Neural cell (in vitro differentiated cells): ENCODE data around the gene SLC22A3. TPM values are rescaled to one million over a fixed set of nuclear protein-coding genes. Genes with fewer than 3 reads are reported as not detected.

Experiments used
- H2AFZ ChIP-seq: fragments of 200-600, 300-800 bp; sonication (generic), shearing (Covaris generic); 2 replicates; pipeline ENCODE4 v1.6.0; 2014; ENCODE audit warnings: low read depth, mild to moderate bottlenecking, antibody characterized with exemption, low read length, moderate library complexity
- H3F3A ChIP-seq: fragments of 200-600 bp; shearing (Covaris generic); 2 replicates; pipeline ENCODE4 v1.6.1; 2016; ENCODE audit warnings: mild to moderate bottlenecking, moderate library complexity, mixed read lengths, antibody characterized with exemption, low read length; ENCODE audit not compliant: insufficient read depth, poor library complexity, severe bottlenecking
- H3K27ac ChIP-seq: fragments of 200-600, 300-800 bp; sonication (generic), shearing (Covaris generic); 2 replicates; pipeline ENCODE4 v1.5.1; 2014; ENCODE audit warnings: mild to moderate bottlenecking, low read length, moderate library complexity
- H3K27me3 ChIP-seq: fragments of 300-800, 200-600 bp; sonication (generic), shearing (Covaris generic); 2 replicates; pipeline ENCODE4 v1.6.0; 2014; ENCODE audit warnings: mild to moderate bottlenecking, low read depth, low read length, moderate library complexity; ENCODE audit not compliant: insufficient read depth
- H3K36me3 ChIP-seq: fragments of 300-800, 200-600 bp; sonication (generic), shearing (Covaris generic); 2 replicates; pipeline ENCODE4 v1.5.1; 2014; ENCODE audit warnings: mild to moderate bottlenecking, antibody characterized with exemption, low read length, moderate library complexity; ENCODE audit not compliant: insufficient read depth
- H3K4me2 ChIP-seq: fragments of 300-800, 200-600 bp; sonication (generic), shearing (Covaris generic); 2 replicates; pipeline ENCODE4 v1.6.0; 2014; ENCODE audit warnings: mild to moderate bottlenecking, low read length
- H3K4me3 ChIP-seq: fragments of 300-800, 200-600 bp; sonication (generic), shearing (Covaris generic); 2 replicates; pipeline ENCODE4 v1.5.1; 2014; ENCODE audit warnings: mild to moderate bottlenecking, low read length, moderate library complexity
- H3K79me2 ChIP-seq: fragments of 200-600 bp; shearing (Covaris generic); replicated peaks from 2 replicates; pipeline ENCODE4 v1.6.0; 2014; ENCODE audit warnings: mild to moderate bottlenecking, low read length, moderate library complexity; ENCODE audit not compliant: insufficient read depth
- H3K9ac ChIP-seq: fragments of 300-800, 200-600 bp; sonication (generic), shearing (Covaris generic); 2 replicates; pipeline ENCODE4 v1.6.1; 2016; ENCODE audit warnings: mild to moderate bottlenecking, low read length, mixed read lengths
- H3K9me2 ChIP-seq: fragments of 200-600 bp; shearing (Covaris generic); 2 replicates; pipeline ENCODE4 v1.6.1; 2016; ENCODE audit warnings: mild to moderate bottlenecking, low read length, mixed read lengths; ENCODE audit not compliant: insufficient read depth
- H3K9me3 ChIP-seq: fragments of 200-600, 300-800 bp; sonication (generic), shearing (Covaris generic); 2 replicates; pipeline ENCODE4 v1.6.1; 2016; ENCODE audit warnings: mild to moderate bottlenecking, mixed run types, low read length, moderate library complexity, mixed read lengths
- H4K20me1 ChIP-seq: fragments of 200-600 bp; shearing (Covaris generic); 2 replicates; pipeline ENCODE4 v1.6.1; 2016; ENCODE audit warnings: mild to moderate bottlenecking, mixed run types; ENCODE audit not compliant: insufficient read depth
- EP300 ChIP-seq: fragments of 450-650 bp; conservative IDR thresholded peaks from 2 replicates; pipeline ENCODE4 v1.6.1; 2014; ENCODE audit warnings: antibody characterized with exemption, mild to moderate bottlenecking, moderate library complexity; ENCODE audit not compliant: poor library complexity, severe bottlenecking
- EZH2 ChIP-seq: fragments of 200-600, 300-800 bp; shearing (Covaris generic), sonication (generic); IDR thresholded peaks from 2 replicates; pipeline ENCODE4 v1.6.1; 2014; ENCODE audit warnings: antibody characterized with exemption, low read length, borderline replicate concordance, mild to moderate bottlenecking; ENCODE audit not compliant: insufficient read depth, poor library complexity, severe bottlenecking
- MXI1 ChIP-seq: fragments of 450-650 bp; conservative IDR thresholded peaks from 2 replicates; pipeline ENCODE4 v1.6.1; 2014; ENCODE audit warnings: antibody characterized with exemption, mild to moderate bottlenecking; ENCODE audit not compliant: poor library complexity, severe bottlenecking
- POLR2AphosphoS5 ChIP-seq: IDR thresholded peaks from 2 replicates; pipeline ENCODE4 v1.6.1; 2012
- RAD21 ChIP-seq: fragments of 450-650 bp; conservative IDR thresholded peaks from 2 replicates; pipeline ENCODE4 v1.6.1; 2014; ENCODE audit warnings: antibody characterized with exemption, mild to moderate bottlenecking, moderate library complexity
- SMC3 ChIP-seq: fragments of 450-650 bp; conservative IDR thresholded peaks from 2 replicates; pipeline ENCODE4 v1.6.1; 2014; ENCODE audit warnings: antibody characterized with exemption, mild to moderate bottlenecking, moderate library complexity; ENCODE audit not compliant: poor library complexity
- TAF1 ChIP-seq: IDR thresholded peaks from 2 replicates; pipeline ENCODE4 v1.6.1; 2012; ENCODE audit warnings: low read depth
- polyA plus RNA-seq: library from polyadenylated mRNA; depleted of rRNA; stranded (reverse); fragments of >200 nt; gene quantifications from 2 replicates; pipeline ENCODE4 v1.2.3, GENCODE V29; 2014
- TF ChIP-seq, protein P1 (sequence below): IDR thresholded peaks from 2 replicates; pipeline ENCODE4 v1.6.1; 2012; ENCODE audit warnings: borderline replicate concordance
- TF ChIP-seq, protein P2 (sequence below): fragments of 450-650 bp; IDR thresholded peaks from 2 replicates; pipeline ENCODE4 v1.5.1; 2014; ENCODE audit warnings: antibody characterized with exemption, mild to moderate bottlenecking, moderate library complexity; ENCODE audit not compliant: poor library complexity, severe bottlenecking

Gene SLC22A3
- polyA plus RNA-seq, 1 donor from 2014 or later: not detected

DNA sequence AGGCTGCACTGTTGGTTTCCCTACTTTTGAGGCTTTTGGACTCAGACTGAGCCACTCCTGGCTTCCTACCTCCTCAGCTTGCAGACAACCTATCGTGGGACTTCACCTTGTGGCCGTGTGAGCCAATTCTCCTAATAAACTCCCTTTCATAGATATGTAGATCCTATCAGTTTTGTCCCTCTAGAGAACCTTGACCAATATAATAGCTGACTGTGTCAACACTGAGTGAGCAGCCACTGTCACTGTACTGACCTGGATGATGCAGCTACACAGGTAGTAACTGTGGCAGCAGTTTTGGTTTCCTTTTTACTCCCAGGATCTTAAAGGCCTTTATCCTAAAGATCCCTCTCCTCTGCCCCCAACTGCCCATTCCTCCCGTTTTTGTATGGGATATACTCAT, 70.2 kb downstream of the SLC22A3 start:
- H2AFZ ChIP-seq: no peak overlapping the region
- no peak overlapping the region for H3K4me2 ChIP-seq
- no peaks in the 10 kb centered on the region for H4K20me1 ChIP-seq
- H3K4me3 ChIP-seq: no peak overlapping the region
- no peak overlapping the region for H3K27ac ChIP-seq
- no peaks in the 10 kb centered on the region for H3K79me2 ChIP-seq
- H3K9ac ChIP-seq: no peak overlapping the region
- no peaks in the 10 kb centered on the region for H3K36me3 ChIP-seq
- H3K9me3 ChIP-seq: no peaks in the 10 kb centered on the region
- no peaks in the 10 kb centered on the region for H3K9me2 ChIP-seq
- TF ChIP-seq, protein P1, sequence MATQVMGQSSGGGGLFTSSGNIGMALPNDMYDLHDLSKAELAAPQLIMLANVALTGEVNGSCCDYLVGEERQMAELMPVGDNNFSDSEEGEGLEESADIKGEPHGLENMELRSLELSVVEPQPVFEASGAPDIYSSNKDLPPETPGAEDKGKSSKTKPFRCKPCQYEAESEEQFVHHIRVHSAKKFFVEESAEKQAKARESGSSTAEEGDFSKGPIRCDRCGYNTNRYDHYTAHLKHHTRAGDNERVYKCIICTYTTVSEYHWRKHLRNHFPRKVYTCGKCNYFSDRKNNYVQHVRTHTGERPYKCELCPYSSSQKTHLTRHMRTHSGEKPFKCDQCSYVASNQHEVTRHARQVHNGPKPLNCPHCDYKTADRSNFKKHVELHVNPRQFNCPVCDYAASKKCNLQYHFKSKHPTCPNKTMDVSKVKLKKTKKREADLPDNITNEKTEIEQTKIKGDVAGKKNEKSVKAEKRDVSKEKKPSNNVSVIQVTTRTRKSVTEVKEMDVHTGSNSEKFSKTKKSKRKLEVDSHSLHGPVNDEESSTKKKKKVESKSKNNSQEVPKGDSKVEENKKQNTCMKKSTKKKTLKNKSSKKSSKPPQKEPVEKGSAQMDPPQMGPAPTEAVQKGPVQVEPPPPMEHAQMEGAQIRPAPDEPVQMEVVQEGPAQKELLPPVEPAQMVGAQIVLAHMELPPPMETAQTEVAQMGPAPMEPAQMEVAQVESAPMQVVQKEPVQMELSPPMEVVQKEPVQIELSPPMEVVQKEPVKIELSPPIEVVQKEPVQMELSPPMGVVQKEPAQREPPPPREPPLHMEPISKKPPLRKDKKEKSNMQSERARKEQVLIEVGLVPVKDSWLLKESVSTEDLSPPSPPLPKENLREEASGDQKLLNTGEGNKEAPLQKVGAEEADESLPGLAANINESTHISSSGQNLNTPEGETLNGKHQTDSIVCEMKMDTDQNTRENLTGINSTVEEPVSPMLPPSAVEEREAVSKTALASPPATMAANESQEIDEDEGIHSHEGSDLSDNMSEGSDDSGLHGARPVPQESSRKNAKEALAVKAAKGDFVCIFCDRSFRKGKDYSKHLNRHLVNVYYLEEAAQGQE: no peak
- H3F3A ChIP-seq: no peaks in the 10 kb centered on the region
- H3K27me3 ChIP-seq: no peaks in the 10 kb centered on the region

DNA sequence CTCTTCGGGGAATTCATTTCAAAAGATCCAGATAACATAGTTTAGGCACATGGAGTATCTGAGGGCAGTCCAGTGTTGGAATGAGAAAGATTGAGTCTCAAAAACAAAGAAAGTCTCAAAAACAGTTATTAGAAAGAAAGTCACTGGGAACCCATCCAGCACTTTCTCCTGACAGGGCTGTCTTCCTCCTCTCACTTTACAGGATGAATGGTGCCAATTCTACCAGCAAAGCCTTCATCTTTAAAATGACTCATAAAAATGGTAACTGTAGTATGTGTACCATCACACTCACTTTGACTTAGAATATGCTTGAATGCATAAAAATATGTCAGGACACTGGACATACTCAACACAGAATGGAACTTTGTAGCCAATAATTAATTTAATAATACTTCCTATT, 71.3 kb downstream of the SLC22A3 start:
- no peak for TF ChIP-seq EZH2
- Histone ChIP-seq H3F3A (no peaks in the 10 kb centered on the region), H3K4me2 (no peak overlapping the region), H3K79me2 (no peaks in the 10 kb centered on the region), H3K27me3 (no peaks in the 10 kb centered on the region), H3K9me3 (no peaks in the 10 kb centered on the region), H3K9me2 (no peaks in the 10 kb centered on the region), H3K27ac (no peak overlapping the region), H3K36me3 (no peaks in the 10 kb centered on the region), H2AFZ (no peak overlapping the region), H3K9ac (no peak overlapping the region), H4K20me1 (no peaks in the 10 kb centered on the region), H3K4me3 (no peak overlapping the region)

DNA sequence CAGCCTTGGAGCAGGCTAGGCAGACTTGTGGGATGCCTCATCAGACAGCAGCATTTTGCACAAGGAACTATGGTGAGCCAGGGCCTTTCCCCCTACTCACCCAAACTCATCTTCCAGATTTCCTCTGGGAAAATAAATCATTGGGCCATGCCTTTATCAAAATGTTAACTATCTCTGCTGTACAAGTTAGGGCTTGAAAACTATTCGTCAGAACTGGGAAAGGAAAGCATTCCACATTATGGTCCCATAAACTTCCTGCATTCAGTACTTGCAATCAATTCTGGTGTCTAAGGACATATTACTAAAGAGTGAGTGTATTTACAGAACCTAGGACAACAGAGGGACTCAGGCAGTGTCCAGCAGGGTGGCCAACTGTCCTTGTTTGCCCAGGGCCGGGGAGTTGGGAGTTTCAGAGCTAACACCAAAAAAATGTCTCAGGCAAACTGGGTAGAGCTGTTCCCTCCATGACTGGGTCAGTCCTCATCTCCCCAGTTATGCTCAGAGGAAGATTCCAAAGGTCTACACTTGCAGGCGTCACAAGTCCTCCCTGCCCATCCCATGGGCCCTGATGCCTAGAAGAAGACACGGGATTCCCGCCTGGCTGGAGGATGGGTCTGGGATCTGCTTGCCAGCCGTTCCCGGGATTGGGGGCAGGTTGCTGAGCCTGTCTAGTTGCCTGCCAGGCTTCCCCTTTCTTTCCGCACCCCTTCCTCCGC, 72.2 kb downstream of the SLC22A3 start:
- H3K9me3 ChIP-seq: no peaks in the 10 kb centered on the region
- no peak overlapping the region for H3K9ac ChIP-seq
- H3K27ac ChIP-seq: no peak overlapping the region
- no peak overlapping the region for H2AFZ ChIP-seq
- no peaks in the 10 kb centered on the region for H3K9me2 ChIP-seq
- H4K20me1 ChIP-seq: no peaks in the 10 kb centered on the region
- no peaks in the 10 kb centered on the region for H3F3A ChIP-seq
- no peak overlapping the region for H3K4me2 ChIP-seq
- TF ChIP-seq POLR2AphosphoS5 (no peak), MXI1 (no peak), EZH2 (no peak), SMC3 (no peak), TAF1 (no peak), EP300 (no peak), RAD21 (no peak)
- TF ChIP-seq, protein P2, sequence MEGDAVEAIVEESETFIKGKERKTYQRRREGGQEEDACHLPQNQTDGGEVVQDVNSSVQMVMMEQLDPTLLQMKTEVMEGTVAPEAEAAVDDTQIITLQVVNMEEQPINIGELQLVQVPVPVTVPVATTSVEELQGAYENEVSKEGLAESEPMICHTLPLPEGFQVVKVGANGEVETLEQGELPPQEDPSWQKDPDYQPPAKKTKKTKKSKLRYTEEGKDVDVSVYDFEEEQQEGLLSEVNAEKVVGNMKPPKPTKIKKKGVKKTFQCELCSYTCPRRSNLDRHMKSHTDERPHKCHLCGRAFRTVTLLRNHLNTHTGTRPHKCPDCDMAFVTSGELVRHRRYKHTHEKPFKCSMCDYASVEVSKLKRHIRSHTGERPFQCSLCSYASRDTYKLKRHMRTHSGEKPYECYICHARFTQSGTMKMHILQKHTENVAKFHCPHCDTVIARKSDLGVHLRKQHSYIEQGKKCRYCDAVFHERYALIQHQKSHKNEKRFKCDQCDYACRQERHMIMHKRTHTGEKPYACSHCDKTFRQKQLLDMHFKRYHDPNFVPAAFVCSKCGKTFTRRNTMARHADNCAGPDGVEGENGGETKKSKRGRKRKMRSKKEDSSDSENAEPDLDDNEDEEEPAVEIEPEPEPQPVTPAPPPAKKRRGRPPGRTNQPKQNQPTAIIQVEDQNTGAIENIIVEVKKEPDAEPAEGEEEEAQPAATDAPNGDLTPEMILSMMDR: no peak
- TF ChIP-seq, protein P1: no peak
- H3K36me3 ChIP-seq: no peaks in the 10 kb centered on the region
- H3K27me3 ChIP-seq: no peaks in the 10 kb centered on the region
- H3K4me3 ChIP-seq: no peak overlapping the region
- H3K79me2 ChIP-seq: no peaks in the 10 kb centered on the region
